Activated CD4-positive, CD25-positive, alpha-beta regulatory T cell treated with anti-CD3 and anti-CD28 coated beads, Interleukin-2, amount 50 U/mL, for 16 hours (primary cell): ENCODE results near the gene SPOCK3.
"Not testable (repeated sequence)": the region's sequence is repeated elsewhere in the genome, so short reads cannot be mapped to it uniquely, and the experiment has no call there.

Source experiments
- DNase-seq: peaks from one replicate; pipeline ENCODE4 v3.0.0-alpha.2; 2020; ENCODE audit warnings: low read depth, low spot score

The SPOCK3 gene

DNA sequence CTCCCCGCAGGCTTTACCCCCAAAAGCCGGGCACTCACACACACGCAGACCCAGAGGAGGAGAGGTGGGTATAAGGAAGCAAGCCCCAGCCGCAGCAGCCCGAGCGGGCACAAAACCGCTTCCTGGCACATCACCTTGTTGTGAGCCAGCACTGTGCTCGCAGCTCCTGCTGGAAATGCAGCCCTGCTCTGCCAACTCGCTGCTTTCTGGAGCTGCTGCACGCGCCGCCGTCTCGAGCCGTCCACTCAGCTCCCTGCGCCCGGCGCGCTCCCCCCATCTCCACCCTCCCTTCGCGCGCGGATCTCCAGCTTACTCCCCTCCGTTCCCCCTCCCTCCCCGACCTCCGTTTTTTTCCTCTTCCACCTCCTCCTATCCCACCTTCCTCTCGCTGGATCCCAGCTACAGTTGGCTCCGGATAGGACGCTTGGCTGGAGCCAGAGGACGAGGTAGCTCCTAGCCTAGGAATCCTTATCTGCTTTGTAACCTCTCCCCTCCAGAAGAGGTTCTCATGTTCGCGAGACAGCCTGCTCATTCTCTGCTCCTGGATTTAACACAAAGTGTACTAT, at the start of gene SPOCK3:
SPOCK3 (minus strand) TSS at position 179 of the 566 bp plus-strand sequence.
- no peak for DNase-seq

DNA sequence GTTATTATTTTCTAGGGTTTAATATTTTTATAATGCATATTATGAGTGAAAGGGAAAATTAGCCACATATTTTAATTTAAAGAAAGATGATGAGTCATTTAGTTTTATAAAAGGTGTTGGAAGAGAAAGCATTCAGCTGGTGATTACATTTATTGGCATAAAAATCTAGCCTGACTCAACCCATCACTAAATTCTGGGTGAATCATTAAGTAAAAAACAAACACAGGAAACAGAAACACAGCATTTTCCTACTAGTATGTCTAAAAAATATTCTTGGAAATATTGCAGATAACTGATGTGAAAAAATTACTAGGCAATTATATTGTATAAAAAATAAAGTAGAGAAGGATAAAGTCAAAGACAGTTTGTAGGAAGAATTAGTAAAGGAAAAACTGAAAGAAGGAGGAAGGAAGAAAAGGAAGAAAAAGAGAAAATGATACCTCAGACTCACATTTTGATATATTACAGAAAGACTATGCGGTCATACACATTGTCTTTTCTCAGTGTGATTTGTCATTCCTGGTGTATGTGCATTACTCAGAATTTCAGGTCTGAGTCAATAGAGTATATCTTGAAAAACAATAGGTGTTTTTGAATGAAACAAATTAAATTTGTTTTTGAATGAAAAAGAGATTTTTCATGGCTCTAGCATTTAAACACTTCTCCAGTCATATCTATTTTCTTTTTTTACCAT, 48.0 kb upstream of the SPOCK3 start:
- no peak for DNase-seq

DNA sequence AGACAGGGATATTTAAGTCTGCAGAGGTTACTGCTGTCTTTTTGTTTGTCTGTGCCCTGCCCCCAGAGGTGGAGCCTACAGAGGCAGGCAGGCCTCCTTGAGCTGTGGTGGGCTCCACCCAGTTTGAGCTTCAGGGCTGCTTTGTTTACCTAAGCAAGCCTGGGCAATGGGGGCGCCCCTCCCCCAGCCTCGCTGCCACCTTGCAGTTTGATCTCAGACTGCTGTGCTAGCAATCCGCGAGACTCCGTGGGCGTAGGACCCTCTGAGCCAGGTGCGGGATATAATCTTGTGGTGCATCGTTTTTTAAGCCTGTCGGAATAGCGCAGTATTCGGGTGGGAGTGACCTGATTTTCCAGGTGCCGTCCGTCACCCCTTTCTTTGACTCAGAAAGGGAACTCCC, 47.3 kb upstream of the SPOCK3 start:
- not testable (repeated sequence) for DNase-seq

DNA sequence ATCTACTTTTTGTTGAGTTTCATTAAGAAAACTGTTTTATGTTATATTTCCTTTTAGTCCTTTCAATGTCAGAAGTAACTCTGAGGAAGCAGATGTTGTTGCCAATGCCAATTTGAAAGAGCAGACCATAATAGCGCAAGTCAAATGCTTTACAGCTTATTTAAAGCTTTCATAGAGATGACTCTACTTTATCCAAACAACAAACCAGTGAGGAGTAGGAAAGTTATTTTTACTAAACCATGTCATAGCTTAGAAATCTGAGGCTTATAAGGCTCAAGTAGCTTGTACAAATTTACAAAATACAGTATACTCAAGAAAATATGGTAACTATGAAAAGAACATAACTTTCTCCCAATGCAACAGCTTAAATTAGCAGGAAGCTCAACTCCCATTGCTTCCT, 40.1 kb upstream of the SPOCK3 start:
- DNase-seq = no peak

DNA sequence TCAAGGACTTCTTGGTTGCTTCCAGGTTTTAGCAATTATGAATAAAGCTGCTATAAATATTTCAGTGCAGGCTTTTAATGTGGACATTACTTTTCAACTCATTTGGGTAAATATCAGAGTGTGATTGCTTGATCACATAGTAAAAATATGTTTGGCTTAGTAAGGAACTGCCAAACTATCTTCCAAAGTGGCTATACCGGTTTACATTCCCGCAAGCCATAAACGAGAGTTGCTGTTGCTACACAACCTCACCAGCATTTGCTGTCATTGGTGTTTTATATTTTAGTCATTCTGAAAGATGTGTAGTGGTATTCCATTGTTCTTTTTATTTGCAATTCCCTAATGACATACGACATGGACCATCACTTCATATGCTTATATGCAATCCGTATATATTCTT, 30.9 kb upstream of the SPOCK3 start:
- DNase-seq = no peak

DNA sequence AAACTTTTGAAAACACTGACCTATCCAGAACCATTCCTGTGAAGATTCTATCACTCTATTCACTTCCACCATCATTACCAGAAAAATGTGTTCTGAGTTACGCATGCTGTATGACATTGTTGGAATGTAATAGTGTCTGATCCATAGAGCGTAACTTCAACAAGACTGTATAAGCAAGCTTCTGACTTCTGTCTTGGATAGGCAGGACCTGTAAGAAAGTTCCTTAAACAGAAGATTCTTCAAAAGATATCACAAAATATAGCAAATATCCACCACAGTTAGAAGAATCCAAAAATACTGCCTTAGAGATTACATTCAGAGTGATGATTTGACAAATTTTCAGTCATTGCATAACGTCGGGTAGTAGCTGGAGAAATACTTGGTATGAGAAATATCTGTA, 14.0 kb upstream of the SPOCK3 start:
- DNase-seq = no peak

DNA sequence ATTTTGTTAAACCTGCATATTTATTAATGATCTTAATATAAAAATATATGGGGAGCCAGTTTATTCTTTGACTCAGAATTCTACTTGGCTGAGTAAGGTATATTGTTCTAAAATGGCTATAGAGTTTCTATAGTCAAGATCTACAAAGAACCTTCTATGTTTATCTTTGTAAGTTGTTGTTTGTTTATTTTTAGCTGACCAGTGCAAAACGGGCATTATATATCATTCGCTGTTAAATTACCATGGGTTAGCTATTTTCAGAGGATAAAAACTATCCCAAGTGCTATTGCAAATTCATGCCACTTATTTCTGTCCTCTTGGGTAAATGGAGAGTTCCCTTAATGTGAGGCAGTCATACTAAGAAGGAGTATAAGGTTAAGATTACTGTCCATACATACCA, 5.3 kb upstream of the SPOCK3 start:
- no peak for DNase-seq

DNA sequence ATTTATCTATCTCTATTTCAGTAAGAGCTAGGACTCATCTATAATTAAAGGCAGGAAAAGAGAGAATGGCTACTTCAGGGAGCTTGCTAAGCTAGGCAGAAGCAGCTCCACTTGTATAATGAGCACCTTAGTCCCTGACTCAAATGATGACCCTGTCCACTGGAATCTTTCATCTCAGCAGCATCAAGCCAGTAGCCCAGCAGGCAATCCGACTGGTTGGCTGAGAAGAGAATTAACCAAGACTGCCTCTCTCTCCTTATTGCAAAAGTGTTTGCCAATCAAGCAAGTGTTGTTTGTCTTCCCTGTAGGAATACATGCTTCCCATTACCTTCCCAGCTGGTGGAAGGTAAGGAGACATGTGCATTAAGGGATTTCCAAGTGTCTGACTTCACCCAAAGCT, 3.9 kb upstream of the SPOCK3 start:
- no peak for DNase-seq

DNA sequence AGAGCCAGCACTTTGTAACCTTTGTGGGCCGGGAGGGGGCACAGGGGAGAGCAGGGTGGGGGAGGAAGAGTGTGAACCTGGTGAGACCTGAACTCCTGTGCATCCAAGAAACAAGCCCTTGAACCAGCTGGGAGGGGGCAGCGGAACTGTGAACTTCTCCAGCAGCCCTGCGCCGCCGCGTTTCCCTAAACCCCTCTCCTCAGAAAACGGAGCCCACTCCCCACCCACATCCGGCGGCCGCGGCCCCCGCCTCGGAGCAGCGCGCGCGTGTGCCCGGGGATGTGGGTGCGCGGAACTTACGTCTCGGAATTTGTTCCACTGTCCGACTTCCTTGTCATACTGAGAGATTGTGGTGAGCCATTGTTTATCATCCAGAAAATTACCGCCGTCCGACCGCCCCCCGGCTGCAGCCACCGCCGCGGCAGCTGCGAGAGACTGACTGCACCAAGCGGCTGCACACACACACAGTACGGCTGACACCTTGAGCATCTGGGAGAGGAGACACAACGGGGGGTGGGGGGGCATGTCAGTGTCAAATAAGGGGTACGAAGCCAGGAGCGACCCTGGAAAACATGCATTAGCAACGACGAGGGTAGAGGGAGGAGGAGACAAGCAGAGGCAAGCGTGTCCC, 494 bp downstream of the SPOCK3 start:
- no peak for DNase-seq

DNA sequence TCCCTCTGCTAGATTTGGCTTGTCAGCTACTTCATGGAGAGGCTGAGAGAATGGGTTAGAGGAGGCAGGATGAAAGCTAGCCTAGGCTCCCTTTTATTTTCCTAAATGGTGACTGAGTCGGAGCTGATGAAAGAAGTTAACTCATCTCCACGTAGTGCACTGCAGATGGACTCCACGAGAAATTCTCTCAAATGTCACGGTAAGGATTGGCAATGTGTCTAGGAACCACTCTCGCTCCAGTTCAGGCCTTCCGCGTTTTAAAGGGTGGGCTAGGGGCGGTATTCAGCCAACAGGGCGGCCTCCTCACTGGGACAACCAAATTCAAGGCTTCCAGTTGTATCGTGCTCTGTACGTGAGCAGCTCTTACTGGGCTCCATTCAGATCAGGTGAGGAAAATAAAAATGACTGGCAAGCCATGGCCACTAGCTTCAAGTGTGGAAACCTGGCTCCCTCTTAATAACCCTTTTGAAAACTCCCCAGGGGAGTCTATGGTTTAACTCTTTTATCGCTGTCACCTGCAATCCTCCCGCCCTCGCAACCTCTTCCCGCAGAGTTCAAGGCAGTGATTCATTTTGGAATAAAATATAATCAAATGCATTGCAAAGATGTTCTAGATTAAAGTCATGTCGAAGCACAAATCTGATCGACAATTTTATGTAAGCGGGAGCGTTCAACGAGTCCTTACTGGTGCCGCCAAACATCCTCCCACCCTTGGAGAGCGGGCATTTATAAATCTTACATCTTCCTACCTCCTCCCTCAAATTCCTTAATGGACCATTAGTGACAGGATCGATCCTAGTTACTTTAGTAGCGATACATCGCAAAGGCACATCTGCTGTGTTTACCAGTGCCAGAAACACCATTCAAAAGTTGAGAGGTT, 1.2 kb downstream of the SPOCK3 start:
- no peak for DNase-seq

DNA sequence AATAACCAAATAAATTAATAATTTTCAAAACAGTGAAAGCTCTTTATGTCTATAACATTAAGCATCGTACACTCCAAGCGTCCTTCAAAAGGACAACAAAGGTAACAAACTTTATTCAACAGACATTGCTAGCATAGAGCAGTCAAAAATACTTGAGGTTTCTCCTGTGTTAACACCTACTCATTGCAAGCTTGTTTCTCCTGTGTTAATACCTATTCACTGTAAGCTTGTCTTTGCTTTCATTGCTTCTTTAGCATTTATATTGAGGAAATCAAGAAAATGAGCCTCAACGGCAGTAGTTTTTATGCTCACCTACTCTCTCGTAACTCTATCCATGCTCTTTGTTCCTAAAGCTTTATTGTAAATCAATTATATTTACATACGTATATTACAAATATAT, 3.5 kb downstream of the SPOCK3 start:
- no peak for DNase-seq

DNA sequence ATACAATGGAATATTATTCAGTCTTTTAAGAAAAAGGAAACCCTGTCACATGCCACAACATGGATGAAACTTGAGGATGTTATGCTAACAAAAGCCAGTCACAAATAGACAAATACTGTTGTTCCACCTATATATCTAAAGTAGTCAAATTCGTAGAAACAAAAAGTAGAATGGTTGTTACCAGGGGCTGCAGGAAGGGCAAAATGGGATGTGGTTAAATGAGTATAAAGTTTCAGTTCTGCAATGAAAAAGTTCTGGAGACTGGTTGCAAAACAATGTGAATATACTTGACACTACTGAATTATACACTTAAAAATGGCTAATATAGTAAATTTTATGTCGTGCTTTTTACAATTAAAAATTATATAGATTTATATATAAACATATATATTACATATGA, 12.2 kb downstream of the SPOCK3 start:
- DNase-seq = no peak

DNA sequence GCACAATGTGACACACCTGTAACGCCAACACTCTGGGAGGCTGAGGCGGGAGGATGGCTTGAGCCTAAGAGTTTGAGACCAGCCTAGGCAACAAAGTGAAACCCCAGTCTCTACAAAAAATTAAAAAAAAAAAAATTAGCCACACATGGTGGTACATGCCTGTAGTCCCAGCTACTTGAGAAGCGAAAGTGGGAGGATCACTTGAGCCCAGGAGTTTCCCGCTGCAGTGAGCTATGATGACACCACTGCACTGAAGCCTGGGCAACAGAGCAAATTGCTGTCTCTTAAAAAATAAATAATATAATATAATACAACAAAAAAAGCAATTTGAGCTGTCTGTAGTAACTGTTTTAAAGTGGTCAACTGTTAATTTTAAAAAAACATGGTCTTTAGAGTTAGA, 13.2 kb downstream of the SPOCK3 start:
- DNase-seq = no peak

DNA sequence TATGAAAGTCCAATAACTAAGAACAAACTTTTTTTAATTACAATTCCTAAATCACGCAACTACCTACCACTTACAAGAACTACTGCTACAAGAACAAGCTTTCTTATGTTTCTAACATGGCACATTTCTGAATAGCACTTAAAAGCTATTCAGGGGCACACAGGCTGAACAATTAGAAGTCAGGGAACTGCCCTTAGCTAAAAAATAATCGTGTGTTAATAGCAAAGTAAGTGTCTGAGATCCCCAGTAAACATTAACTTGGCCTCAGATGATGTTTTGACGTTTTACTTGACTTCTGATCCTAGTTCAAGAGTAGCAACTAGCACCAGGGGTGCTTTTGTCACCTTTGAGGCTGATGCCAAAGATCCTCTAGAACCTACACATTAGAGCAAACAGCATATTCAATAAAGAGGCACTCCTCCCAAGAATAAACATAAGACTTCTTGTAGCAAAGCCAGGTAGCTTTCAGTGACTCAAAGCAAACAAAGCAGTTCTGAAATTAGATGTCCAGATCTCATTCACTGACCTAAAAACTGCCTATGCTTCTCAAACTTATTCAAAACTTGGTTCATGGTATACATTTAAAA, 16.2 kb downstream of the SPOCK3 start:
- no peak for DNase-seq

DNA sequence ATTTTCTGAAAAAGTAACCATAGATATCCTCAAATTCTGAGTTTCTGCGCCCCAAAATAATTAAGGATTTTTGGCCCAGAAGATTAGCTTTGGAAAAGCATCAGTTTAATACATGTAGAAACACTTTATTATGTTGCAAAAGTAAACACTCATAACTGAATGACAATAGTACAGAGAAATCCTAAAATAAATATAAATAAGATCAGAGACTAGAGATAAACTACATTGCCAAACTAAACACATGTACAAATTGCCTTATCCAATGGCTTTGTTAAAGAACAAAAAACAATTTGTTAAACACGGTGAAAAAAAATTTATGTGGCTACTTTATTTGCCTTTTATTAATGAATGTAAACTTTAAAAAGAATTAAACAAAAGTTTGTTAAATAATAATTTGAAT, 17.5 kb downstream of the SPOCK3 start:
- DNase-seq = no peak

DNA sequence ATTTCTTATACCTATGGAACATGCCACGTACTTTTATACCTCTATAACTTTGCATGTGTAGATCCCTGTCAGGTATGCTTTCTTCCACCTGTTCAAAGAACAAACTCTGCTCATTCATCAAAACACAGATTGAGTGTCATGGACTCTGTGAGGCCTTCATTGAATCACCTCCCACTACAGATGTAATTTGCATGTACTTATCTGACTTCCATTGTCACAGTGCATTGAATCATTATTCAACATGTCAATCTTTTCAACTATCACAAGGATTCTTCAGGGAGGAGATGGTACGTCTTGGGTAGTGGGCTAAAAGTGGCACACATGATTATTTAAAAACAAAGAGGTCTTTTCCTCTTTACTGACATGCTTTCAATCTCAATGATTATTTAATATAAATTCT, 24.1 kb downstream of the SPOCK3 start:
- DNase-seq = no peak

DNA sequence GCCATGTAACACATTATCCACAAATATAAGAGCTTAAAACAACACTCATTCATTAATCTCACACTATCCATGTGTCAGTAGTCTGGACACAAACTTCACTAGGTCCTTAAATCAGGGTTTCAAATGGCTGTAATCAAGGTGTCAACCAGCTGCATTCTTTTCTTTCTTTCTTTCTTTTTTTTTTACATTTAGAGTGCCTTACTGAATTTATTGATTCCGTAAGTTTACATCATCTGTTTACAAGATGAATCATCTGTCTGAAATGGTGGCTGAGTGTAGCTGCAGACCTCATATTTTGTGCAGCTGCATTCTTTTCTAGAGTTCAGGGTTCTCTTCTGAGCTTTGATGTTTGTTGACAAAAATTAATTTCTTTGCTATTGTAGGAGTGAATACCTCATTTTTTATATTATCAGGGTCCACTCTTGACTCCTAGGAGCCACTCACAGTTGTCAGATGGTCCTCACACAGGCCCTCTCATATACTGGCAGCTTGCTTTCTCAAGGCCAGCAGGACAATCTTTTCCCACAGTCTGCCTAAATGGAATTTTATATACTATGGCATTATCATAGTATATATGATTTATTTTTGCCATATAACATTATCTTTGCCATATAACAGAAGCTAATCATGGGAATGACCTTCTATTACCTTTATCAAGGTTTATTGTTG, 37.8 kb downstream of the SPOCK3 start:
- DNase-seq = no peak

DNA sequence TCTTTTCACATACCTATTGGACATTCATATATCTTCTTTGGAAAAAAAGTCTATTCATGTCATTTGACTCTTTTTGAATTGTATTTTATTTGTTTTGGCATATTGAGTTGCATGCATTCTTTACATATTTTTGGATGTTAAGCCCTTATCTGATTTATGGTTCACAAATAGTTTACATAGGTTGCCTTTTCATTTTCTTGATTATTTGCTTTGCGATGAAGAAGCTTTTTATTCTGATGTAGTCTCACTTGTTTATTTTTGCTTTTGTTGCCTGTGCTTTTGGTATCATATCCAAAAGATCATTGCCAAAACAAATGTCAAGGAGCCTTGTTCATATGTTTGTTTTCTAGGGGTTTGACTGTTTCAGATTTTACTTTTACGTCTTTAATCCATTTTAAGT, 43.9 kb downstream of the SPOCK3 start:
- DNase-seq = no peak

DNA sequence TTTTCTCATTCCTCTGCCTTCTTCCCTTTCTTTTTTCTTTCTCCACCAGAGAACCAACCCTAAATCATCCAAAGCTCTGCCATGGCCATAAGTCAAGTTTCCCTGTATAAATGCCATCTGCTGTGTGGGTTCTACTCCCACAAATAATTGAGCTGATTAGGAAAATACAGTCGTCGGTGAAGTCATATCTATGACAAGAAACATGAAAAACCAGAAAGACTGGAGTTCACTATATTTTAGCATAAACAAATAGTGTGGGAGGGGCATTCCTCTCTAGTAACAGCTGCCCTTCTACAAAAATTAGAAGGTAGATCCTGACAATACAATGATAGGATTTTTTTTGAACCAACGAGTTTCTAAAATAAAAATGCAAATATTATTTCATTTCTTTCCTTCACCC, 48.8 kb downstream of the SPOCK3 start:
- DNase-seq = no peak

DNA sequence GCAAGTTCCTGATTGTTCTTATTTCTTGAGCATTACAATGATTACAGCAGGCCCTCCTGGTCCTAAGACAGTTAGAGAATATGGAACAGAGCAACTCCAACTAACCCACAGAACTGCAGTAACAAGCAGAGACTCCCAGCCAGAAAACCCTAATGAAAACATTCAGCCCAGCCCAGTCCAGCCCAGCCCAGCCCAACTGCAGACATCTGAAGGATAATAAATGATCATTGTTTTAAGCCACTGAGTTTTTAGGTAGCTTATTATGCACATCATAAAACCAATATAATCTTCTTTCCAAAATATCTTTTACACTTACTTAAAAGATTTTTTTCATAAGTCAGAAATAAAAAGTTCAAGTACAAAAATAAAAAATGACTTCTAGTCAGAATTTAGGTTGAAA, 51.3 kb downstream of the SPOCK3 start:
- no peak for DNase-seq

DNA sequence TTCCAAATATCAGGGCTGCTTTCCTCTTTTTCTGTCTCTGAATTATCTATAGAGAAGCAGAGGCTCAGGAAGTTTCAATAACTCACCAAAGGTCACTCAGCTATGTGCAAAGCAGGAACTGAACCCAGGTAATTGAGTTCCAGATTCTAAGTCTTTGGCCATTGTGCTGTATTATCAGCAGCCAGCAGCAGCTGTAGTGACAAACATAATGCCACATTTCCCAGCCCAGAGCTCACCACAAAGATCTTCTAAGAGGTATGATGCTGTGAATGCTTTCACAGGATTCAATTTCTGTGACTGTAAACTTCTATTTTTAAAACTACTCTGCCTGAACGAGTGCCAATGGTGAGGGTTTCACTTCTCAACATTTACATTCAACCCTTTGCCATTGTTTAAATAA, 56.4 kb downstream of the SPOCK3 start:
- no peak for DNase-seq
